Endothelial cell of umbilical vein (primary cell): ENCODE results near the gene PPP1R15B.

Experiments
- EZH2 ChIP-seq: IDR thresholded peaks from 2 replicates; pipeline ENCODE4 v1.6.1; 2012; ENCODE audit warnings: borderline replicate concordance, low read depth, mild to moderate bottlenecking, moderate library complexity, low read length, inconsistent platforms; ENCODE audit not compliant: severe bottlenecking
- FOS ChIP-seq: IDR thresholded peaks from 2 replicates; pipeline ENCODE4 v1.6.1; 2011; ENCODE audit warnings: mild to moderate bottlenecking, low read length, moderate library complexity, borderline replicate concordance; ENCODE audit not compliant: insufficient read depth
- JUN ChIP-seq: IDR thresholded peaks from 2 replicates; pipeline ENCODE4 v1.6.1; 2011; ENCODE audit warnings: borderline replicate concordance, low read depth; ENCODE audit not compliant: insufficient read length, insufficient read depth
- TF ChIP-seq, protein P1 (sequence below), 2 donors: IDR thresholded peaks; 1 replicate in 1 of 2; 2 replicates in 1 of 2; pipeline ENCODE4 v1.5.1; 2011; ENCODE audit warnings: low read length in 2 of 2, mild to moderate bottlenecking in 2 of 2, moderate library complexity in 2 of 2, control low read depth in 1 of 2, inconsistent platforms in 1 of 2, low read depth in 1 of 2; ENCODE audit not compliant: insufficient read depth in 1 of 2; ENCODE audit errors: extremely low read depth in 1 of 2

DNA sequence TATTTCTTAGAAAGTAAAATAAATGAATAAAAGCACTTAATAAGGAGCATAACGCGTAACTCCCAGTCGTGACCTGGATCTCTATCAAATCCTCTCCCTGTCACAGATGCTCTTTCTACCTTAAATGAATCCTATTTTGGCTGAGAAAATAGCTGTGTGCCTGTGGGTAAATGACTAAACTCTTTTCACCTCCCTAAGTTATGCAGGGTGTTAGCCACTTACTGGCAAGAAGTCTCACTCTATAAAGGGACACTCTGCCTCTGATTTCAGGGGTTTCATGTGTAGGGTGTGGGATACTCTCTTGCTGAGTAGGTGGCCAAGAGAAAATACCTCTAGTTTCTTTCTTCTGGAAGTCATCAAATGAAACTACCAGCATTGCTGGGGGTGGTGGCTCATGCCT is 24.3 kb upstream of the PPP1R15B start:
- TF ChIP-seq, protein P1, sequence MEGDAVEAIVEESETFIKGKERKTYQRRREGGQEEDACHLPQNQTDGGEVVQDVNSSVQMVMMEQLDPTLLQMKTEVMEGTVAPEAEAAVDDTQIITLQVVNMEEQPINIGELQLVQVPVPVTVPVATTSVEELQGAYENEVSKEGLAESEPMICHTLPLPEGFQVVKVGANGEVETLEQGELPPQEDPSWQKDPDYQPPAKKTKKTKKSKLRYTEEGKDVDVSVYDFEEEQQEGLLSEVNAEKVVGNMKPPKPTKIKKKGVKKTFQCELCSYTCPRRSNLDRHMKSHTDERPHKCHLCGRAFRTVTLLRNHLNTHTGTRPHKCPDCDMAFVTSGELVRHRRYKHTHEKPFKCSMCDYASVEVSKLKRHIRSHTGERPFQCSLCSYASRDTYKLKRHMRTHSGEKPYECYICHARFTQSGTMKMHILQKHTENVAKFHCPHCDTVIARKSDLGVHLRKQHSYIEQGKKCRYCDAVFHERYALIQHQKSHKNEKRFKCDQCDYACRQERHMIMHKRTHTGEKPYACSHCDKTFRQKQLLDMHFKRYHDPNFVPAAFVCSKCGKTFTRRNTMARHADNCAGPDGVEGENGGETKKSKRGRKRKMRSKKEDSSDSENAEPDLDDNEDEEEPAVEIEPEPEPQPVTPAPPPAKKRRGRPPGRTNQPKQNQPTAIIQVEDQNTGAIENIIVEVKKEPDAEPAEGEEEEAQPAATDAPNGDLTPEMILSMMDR (IDR thresholded peaks at IDR 0.05; ENCODE audit: extremely low read depth in 1 of 2, insufficient read depth in 1 of 2, low read depth in 1 of 2, low read length in 2 of 2), result no peak
- no peak for TF ChIP-seq EZH2
- TF ChIP-seq JUN, result no peak
- no peak for TF ChIP-seq FOS
